Keratinocyte (primary cell): ENCODE results near the gene NEK3. TPM values are rescaled to one million over a fixed set of nuclear protein-coding genes. Genes with fewer than 3 reads are reported as not detected.

Experiments
- DNase-seq: peaks from one replicate; pipeline ENCODE4 v3.0.0-alpha.2; 2011; ENCODE audit warnings: low read depth, missing footprints, low spot score
- FAIRE-seq: peaks from 2 replicates; lab custom pipeline; 2011; peaks lifted over from hg19 to GRCh38; lab: Jason Lieb, UNC
- H2AFZ ChIP-seq: 2 replicates; pipeline ENCODE4 v1.6.0; 2012; ENCODE audit warnings: low read length, control low read depth, inconsistent platforms; ENCODE audit not compliant: control insufficient read depth
- H3K27ac ChIP-seq: 2 replicates; pipeline ENCODE4 v1.5.1; 2011; ENCODE audit warnings: low read length; ENCODE audit not compliant: control insufficient read depth, insufficient read depth
- H3K27me3 ChIP-seq: 3 replicates; pipeline ENCODE4 v1.6.0; 2011; ENCODE audit warnings: low read length; ENCODE audit not compliant: control insufficient read depth, insufficient read depth; ENCODE audit errors: extremely low read depth
- H3K36me3 ChIP-seq, 2 experiments: 2 replicates in 1 of 2; 3 replicates in 1 of 2; pipeline ENCODE4 v1.5.1; 2011; ENCODE audit warnings: low read length in 2 of 2, mild to moderate bottlenecking in 1 of 2; ENCODE audit not compliant: control insufficient read depth in 2 of 2, insufficient read depth in 2 of 2; ENCODE audit errors: extremely low read depth in 1 of 2
- H3K4me1 ChIP-seq: 3 replicates; pipeline ENCODE4 v1.5.1; 2011; ENCODE audit warnings: low read length; ENCODE audit not compliant: control insufficient read depth, insufficient read depth; ENCODE audit errors: extremely low read depth
- H3K4me2 ChIP-seq: 3 replicates; pipeline ENCODE4 v1.6.0; 2011; ENCODE audit warnings: low read depth, low read length; ENCODE audit not compliant: control insufficient read depth, insufficient read depth; ENCODE audit errors: extremely low read depth
- H3K4me3 ChIP-seq, 3 experiments: fragments of 200-600 bp in 1 of 3; sonication (generic) in 1 of 3; 2 replicates in 2 of 3; 3 replicates in 1 of 3; pipeline ENCODE4 v1.5.1; 2011 to 2016; ENCODE audit warnings: low read length in 3 of 3, mild to moderate bottlenecking in 3 of 3, control low read depth in 2 of 3, inconsistent platforms in 1 of 3, low read depth in 1 of 3, mixed read lengths in 1 of 3, mixed run types in 1 of 3, moderate library complexity in 1 of 3; ENCODE audit not compliant: control insufficient read depth in 2 of 3, insufficient read depth in 2 of 3; ENCODE audit errors: extremely low read depth in 1 of 3
- H3K79me2 ChIP-seq: 2 replicates; pipeline ENCODE4 v1.6.0; 2012; ENCODE audit warnings: low read length; ENCODE audit not compliant: control insufficient read depth, insufficient read depth
- H3K9ac ChIP-seq: 3 replicates; pipeline ENCODE4 v1.6.0; 2011; ENCODE audit warnings: low read length; ENCODE audit not compliant: control insufficient read depth, insufficient read depth; ENCODE audit errors: extremely low read depth
- H3K9me1 ChIP-seq: 3 replicates; pipeline ENCODE4 v1.6.0; 2011; ENCODE audit warnings: low read length; ENCODE audit not compliant: control insufficient read depth, insufficient read depth; ENCODE audit errors: extremely low read depth
- H3K9me3 ChIP-seq: 2 replicates; pipeline ENCODE4 v1.5.1; 2012; ENCODE audit warnings: low read depth, low read length; ENCODE audit not compliant: control insufficient read depth
- H4K20me1 ChIP-seq: 3 replicates; pipeline ENCODE4 v1.6.0; 2011; ENCODE audit warnings: low read length; ENCODE audit not compliant: control insufficient read depth, insufficient read depth; ENCODE audit errors: extremely low read depth
- CTCF ChIP-seq, 3 experiments: IDR thresholded peaks in 1 of 3; conservative IDR thresholded peaks in 1 of 3; optimal IDR thresholded peaks in 1 of 3; 2 replicates in 2 of 3; 3 replicates in 1 of 3; pipeline versions ENCODE3 to v1.5.1; 2011; ENCODE audit warnings: low read length in 3 of 3, mild to moderate bottlenecking in 3 of 3, moderate library complexity in 2 of 3, control low read depth in 1 of 3, inconsistent platforms in 1 of 3; ENCODE audit not compliant: insufficient read depth in 2 of 3; ENCODE audit errors: extremely low read depth in 1 of 3
- EZH2 ChIP-seq: IDR thresholded peaks from one replicate; pipeline ENCODE4 v1.6.1; 2012; ENCODE audit warnings: inconsistent platforms, mild to moderate bottlenecking, low read length, moderate library complexity
- dilution Hi-C: fragments of 300-500 bp; cut with MboI; formaldehyde crosslinking; loops from one replicate; pipeline ENCODE4 v1.7.0; 2020; ENCODE audit warnings: low sequenced_read_pairs; ENCODE audit not compliant: extremely low pct_ligation_motif_present
- polyA plus RNA-seq, 5 experiments: library from polyadenylated mRNA; depleted of rRNA in 3 of 5; stranded (reverse) in 3 of 5; stranded (forward) in 1 of 5; unstranded in 1 of 5; fragments of >200 nt; gene quantifications; 1 replicate in 1 of 5; 2 replicates in 3 of 5; 3 replicates in 1 of 5; pipeline versions ENCODE4 v1.2.1 to v1.2.3, GENCODE V29; 2011 to 2012; ENCODE audit warnings: missing spikeins in 2 of 5, low read depth in 1 of 5, low replicate concordance in 1 of 5

NEK3 gene
- polyA plus RNA-seq, 1 donor (not counting 4 experiments of a cell fraction or from before 2014, with no cell fraction given) = 11.1 TPM

GRCh38 chr13:52096748-52097147 lies 62.6 kb downstream of the NEK3 start:
- H3K4me1 ChIP-seq = no peaks in the 10 kb centered on the region
- H3K27ac ChIP-seq = no peak overlapping the region
- H3K27me3 ChIP-seq = no peaks in the 10 kb centered on the region
- H3K4me3 ChIP-seq = no peak overlapping the region
- no peaks in the 10 kb centered on the region for H3K9me3 ChIP-seq
- no peaks in the 10 kb centered on the region for H3K36me3 ChIP-seq
- dilution Hi-C loops = no loop called here
- no peak overlapping the region for H3K4me2 ChIP-seq
- no peak overlapping the region for H2AFZ ChIP-seq
- no peak for TF ChIP-seq CTCF (optimal IDR thresholded peaks at IDR 0.05 in 1 of 3, IDR thresholded peaks at IDR 0.05 in 1 of 3, conservative IDR thresholded peaks at IDR 0.05 in 1 of 3; ENCODE audit: extremely low read depth in 1 of 3, insufficient read depth in 2 of 3, low read length in 3 of 3)
- TF ChIP-seq EZH2 = no peak
- H3K9me1 ChIP-seq = no peaks in the 10 kb centered on the region
- no peak for FAIRE-seq
- H3K79me2 ChIP-seq = no peaks in the 10 kb centered on the region
- no peak overlapping the region for H3K9ac ChIP-seq
- H4K20me1 ChIP-seq = no peaks in the 10 kb centered on the region
- no peak for DNase-seq

DNA sequence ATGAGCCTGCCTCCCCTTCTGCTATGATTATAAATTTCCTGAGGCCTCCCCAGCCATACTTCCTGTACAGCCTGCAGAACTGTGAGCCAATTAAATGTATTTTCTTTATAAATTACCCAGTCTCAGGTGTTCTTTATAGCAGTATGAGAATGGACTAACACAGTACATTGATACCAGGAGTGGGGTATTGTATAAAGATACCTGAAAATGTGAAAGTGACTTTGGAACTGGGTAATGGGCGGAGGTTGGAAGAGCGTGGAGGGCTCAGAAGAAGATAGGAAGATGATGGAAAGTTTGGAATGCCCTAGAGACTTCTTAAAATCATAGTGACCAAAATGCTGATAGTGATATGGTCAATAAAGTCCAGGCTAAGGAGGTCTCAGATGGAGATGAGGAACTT lies 63.3 kb downstream of the NEK3 start:
- H3K4me3 ChIP-seq = no peak overlapping the region
- DNase-seq (no peak), FAIRE-seq (no peak)
- no peak overlapping the region for H3K4me2 ChIP-seq
- H2AFZ ChIP-seq = no peak overlapping the region
- no peaks in the 10 kb centered on the region for H3K27me3 ChIP-seq
- no peak overlapping the region for H3K9ac ChIP-seq
- H3K79me2 ChIP-seq = no peaks in the 10 kb centered on the region
- no peak overlapping the region for H3K27ac ChIP-seq
- no peaks in the 10 kb centered on the region for H3K36me3 ChIP-seq
- dilution Hi-C loops = no loop called here
- H3K9me3 ChIP-seq = no peaks in the 10 kb centered on the region
- no peaks in the 10 kb centered on the region for H4K20me1 ChIP-seq
- no peak for TF ChIP-seq EZH2
- no peak for TF ChIP-seq CTCF (optimal IDR thresholded peaks at IDR 0.05 in 1 of 3, IDR thresholded peaks at IDR 0.05 in 1 of 3, conservative IDR thresholded peaks at IDR 0.05 in 1 of 3; ENCODE audit: extremely low read depth in 1 of 3, insufficient read depth in 2 of 3, low read length in 3 of 3)
- no peaks in the 10 kb centered on the region for H3K4me1 ChIP-seq
- H3K9me1 ChIP-seq = no peaks in the 10 kb centered on the region
